HG03565 (cell line): Measurements from ENCODE around the gene CFAP99.

ENCODE experiments used
- ATAC-seq: cut with Tn5 transposase; IDR thresholded peaks from one replicate; pipeline ENCODE4 v1.9.1; 2021; ENCODE audit warnings: mild to moderate bottlenecking, moderate library complexity; ENCODE audit not compliant: unreplicated experiment

Gene CFAP99

DNA sequence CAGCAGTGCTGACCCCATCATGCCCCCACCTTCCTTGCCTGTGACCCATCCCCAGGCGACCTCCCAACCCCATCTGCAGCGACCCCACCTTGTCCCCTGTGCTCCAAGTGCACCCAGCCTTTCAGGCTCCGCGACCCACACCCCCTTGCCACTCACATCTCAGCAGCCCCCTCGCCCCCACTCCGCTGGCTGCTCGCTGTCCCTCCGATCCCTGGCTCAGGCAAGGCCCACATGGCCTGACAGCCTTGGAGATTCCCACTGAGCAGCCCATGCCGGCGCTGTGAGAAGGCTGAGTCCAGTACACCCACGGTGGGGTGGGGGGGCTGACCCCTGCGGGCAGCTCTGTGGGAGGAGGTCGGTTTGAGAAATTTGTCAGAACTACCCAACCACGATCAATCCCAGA, 9.4 kb upstream of the CFAP99 start:
- no peak for ATAC-seq

DNA sequence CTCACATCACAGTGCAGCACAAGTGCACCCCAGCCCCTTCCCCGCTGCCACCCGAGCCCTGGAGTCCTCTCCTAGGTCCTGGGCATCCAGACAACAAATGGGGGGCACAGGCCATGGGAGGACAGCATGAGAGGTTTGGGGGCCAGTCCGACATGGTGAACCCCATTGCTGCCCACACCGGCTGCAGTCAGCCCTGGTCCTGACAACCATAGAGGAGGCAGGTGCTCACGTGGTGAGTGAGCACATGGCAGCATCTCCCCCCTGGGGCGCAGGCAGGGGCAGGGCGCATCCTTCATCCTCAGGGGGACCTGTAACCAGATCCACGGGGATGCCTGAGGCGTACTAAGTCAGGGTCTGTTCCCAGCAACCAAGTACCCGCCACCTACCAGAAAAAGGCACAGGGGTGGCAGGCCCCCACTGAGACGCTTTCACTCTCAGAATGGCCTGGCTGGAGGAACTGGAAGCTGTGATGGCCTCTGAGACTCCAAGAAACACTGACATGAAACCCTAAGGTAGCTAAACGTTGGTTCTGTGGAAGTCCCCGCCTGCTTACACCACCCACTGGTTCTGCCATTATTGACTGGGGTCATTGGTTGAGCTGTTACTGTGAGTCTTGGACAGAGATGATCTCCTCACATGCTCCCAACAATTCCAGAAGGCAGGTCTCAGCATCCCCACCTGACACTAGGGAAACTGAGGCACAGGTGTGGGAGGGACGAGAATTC, 6.8 kb upstream of the CFAP99 start:
- ATAC-seq = no peak

DNA sequence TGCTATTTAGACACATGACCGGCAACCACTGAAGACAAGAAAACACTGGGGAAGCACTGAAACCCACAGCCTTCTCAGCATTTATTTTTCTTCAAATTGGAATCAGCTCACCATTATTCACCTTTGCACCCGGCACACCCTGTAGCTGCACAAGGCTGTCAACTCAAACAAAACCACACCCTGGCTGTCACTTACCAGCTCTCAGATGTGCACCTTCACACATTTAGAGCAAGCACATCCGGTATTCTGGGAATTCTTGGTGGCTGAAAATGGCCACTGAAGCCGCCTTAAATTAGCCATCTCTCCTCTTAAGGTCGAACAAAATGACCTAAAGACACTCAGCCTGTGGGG, 6.2 kb upstream of the CFAP99 start:
- peak; percentile 8 for ATAC-seq

DNA sequence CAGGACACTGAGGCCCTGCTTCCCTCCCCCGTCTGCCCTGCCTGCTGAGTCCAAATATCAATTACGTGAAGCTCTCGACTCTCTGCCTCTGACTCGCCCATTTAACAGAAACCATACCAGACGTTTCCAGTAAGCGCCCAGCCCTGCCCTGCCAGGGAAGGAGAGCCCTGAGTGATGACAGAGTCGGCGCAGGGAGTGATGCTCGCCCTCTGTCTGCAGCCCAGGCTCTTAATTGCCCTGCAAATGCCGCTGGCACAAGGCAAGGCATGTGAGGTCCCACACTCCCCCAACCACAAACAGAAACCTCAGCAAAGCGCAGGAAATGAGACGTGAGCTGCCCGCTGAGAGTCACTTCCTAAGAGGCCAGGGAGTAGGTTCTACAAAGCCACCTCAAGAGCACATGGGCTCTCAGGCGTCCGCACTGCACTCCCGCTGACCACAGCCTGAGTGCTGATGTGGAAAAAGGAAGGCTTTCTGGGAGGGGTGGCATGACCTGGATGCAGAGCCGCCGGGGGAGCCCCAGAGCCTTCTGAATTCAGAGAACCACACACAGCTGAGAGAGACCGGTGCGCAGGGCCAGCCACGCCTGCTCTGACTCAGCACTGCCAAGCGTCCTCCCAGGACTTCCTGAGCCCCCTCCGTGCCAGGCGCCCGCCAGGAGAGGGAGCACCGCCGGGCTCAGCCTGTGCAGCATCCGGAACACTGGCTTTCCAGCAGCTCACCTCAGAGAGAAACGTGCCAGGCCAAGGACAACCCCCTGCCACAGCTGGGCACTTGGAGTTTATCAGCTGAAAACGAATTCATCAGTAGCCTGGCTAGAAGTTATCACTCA, 5.7 kb upstream of the CFAP99 start:
- ATAC-seq = peak; percentile 35

DNA sequence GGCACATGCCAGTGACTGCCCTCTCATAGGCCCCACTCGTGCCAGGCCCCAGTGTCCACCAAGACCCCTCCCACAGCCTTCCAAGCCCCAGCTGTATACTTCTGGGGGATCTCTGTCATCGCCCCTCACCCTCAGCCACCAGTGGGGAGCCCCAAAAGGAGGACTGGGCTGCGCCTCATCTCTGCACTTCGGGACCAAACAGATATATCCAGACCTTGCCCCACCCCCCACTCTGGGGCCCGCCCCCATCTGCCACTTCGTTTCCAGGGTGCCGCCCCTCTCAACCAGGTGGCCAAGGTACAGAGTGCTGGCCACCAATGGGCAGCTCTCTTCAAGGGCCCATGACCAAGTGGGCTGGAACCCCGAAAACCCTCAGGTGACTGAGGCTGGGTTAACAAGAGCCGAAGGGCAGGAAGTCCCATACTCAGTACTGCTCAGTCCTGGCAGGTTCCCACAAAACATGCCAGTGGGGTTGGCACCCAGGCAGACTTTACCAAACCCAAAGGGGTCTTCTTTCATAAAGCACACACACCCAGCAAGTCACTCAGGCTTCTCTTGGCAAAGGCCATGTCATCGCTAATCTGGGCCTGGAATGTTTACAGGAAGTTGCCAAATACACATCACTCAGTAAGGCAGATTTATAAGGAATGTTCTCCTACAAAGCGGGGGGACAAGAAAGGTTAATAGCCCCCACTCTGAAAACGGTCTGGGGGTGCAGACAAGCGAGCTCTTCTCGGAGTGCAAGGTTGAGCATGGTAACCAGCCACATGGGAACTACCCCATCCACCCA, 4.7 kb upstream of the CFAP99 start:
- no peak for ATAC-seq

DNA sequence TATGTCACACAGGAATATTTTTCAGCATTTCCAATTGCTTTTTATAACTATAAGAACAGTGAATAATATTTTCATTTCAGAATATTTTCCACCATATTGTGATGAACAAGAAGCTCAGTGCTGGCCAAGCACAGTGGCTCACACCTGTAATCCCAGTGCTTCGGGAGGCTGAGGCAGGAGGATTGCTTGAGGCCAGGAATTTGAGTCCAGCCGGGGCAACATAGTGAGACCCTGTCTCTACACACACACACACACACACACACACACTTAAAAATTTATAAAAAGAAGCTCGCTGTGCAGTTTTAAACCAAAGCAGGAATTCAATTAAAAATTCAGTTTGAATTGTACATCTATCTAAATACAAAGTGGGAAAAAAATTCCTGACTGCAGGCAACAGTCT, 3.5 kb upstream of the CFAP99 start:
- ATAC-seq = no peak

DNA sequence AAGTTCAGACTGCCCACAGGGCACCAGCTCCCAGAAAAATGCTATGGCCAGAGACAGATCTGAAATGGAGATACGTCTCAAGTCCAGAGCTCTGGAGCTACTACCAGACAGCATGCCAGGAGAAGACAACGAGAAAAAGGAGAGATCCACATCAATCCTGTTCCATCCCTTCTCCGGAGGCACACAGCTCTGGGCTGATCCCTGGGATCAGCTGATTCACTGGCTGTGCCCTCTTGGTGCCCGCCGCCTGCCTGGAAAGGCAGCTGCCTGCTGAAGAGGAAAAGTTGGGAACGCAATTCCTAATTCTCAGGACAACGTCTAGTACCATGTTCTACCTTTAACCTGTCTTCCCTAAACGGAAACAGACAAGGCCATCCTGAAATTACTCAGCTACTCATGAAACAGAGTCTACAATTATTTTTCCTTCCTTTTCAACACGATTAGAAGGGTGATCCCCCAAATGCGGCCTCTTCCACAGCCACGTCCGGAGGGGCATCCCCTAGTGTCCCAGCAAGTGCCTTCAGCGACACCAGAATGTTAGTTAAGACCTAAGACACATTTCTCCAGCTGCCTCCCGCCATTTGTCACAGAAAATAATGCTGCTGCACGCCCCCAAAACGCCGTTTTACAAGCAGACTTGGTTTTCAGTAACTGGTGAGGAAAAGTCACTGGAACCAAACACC, 2.7 kb upstream of the CFAP99 start:
- no peak for ATAC-seq

DNA sequence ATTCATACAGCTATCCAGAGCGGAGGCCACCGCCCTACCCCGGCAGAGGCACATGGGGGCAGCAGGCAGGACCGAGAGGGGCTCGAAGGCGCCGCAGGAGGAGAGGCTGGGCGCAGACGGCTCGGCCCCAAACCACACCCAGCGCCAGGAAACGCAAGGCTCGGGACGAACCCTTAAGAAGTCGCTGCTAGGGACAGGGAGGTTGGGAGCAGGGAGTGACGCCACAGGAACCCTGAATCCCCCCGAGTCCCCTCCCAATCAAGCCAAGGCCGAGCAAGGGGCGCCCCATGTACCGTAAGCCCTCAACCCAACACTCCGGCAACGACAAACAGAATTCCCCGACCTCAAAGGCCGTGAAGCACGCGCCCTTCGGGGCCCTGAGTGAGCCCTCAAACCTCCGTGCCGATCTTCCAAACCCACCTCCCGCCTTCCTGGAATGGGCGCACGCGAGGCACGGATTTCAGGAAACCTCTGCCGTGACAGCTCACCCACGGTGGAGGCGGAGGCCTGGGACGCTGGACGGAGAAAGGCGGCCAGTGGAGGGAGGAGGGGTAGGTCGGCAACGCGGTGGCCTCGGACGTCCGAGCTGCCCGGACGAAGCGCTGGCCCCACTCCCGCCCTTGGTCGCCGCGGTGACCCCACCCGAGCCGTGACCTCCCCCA, 2.1 kb upstream of the CFAP99 start:
- ATAC-seq = no peak

DNA sequence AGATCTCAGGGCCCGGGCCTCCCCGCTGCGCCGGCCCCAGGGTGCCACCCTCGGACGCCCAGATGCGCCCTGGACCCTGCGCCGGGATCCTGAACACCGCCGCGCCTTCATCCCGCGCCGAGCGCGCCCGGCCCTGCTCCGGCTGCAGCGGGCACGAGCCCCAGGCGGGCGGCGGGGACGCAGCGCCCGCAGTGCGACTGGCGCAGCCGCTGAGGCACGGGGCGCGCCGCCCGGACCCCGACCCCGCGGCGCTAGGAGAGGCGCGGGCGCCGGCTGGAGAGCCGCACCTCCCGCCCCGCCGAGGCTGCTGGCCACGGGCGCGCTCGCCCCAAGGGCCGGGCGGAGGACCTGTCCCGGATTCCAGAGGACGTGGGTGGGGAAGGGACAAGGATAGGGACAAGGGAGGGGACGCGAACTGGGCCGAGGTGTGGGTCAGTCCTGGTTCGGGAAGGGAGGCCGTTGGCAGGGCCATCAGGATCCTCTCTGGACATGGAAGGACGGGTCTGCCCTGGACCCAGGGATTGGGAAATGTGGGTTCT, 1.5 kb upstream of the CFAP99 start:
- ATAC-seq = no peak

DNA sequence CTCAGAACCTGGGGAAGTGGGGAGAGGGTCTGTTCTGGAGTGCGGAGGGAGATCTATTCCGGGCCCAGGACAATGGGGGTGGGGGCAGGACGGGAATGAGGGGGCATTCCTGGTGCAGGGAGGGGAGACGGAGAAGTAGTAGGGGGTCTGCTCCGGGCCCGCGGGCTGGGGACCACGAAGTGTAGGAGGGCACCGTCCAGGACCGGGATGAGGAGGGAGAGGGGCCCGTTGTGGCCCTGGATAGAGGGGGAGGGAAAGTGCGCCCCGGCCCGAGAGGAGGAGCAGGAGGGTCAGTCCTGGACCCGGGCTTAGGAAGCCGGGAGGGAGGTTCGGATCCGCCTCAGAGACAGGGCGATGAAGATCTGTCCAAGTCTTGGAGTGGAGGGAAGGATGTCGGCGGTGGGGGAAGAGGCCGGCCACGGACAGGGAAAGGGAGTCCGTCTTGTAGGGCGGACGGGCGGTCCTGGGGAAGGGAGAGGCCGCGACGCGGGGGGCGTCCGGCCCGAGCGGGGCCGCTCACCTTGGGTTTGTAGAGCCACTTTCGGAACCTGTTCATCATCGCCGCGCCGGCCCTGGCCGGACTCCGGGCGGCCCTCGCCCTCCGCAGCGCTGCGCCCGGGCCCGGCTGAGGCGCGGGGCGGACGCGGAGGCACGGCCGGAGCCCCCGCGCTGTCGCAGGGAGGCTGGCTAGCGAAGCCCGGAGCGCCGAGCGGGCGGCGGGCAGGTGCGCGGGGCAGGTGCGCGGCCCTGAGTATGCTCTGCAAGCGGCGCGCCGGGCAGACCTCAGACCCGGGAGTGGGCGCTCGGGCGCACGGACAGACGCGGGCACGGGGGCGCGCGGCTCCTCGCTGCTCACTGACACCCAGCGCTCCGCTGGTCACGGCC, 748 bp upstream of the CFAP99 start, which contains the start of gene ZFYVE28:
ZFYVE28 (minus strand) TSS at position 881 of the 885 bp plus-strand sequence; CDS start at position 559, 322 bp downstream.
- ATAC-seq = no peak

DNA sequence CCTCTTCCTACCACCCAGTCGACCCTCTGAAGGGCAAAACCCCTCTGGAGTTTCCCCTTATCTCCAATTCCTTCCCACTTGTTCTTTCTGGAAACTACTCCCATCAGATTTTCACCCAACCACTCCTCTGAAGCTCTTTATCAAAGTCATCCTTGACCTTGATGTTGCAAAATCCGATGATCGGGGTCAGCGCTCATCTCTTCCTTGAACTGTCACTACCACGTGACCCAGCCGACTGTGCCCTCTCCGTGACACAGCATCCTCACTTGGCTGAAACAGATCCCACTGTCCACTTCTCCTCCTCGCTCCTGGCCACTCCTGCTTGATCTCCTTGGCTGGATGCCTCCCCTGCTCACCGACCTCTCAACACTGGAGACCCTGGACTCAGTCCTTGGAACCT, 1.1 kb downstream of the CFAP99 start:
- ATAC-seq = no peak

DNA sequence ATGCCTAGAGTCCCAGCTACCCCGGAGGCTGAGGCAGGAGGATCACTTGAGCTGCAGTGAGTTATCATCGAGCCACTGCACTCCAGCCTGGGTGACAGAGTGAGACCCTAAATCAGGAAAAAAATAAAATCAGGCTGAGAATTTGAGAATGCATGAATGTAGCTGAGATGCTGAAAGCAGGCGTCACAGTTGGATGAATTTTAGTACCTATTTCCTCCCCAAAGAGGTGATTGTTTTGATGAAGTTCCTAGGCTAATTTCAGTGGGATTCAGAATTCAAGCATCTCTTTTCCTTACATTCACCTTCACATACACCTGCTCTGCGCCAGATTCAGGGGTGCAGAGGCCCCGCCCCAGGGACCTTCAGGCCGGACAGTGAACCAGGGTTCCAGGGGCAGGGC, 3.2 kb downstream of the CFAP99 start:
- no peak for ATAC-seq

DNA sequence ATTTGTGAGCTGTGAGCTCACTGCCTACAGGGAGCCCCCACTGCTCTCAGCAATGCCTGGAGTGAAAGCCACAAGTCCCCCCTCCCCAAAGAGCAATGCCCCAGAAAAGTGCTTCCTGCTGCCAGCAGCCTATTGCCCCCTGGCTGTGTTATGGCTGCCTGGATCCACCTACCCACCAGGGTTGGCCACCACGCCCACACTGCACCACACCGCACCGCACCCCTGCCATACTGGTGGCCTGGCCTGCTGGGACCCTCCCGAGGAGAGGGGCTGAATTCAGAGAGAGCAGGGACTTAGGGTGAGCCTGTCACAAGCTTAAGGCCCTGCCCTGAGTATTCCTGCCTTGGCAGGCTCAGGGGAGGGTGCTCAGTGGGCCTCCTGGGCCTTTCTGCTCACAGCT, 4.3 kb downstream of the CFAP99 start:
- no peak for ATAC-seq

DNA sequence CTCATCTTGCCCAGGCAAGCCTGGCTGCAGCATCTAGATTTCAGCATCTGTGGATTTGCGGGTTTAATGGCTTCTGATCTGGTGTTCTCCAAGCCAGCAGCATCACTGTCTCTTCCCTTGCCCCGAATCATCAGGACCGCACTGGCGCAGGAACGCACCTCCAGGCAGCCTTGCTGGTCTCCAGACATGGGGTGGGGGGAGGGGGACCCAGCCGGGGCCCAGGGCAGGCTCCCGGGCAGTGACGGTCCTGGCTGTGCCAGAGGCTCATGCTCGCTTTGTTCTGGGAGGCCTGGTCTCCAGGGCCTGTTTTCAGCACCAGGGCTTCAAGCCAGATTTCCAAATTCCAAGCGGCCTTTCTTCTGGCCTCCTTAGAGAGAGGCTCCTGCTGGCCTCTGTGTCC, 4.9 kb downstream of the CFAP99 start:
- no peak for ATAC-seq

DNA sequence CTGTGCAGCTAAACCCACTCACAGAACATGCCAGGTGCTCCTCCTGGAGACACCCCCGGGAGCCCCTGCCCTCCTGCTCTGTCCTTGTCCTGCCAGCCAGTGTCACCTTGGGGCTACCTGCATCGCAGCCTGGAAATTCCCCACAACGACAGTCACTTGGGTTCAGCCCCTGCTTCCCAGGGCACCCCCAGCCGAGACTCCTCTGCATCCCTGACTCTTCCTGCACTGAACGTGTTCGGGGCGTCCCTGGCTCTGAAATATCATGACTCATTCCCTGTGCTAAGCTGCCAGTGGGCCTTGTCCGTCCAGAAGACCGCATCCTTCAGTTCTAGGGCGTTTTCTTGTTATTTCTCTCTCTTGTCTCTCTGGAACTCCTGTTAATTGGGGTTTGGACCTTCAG, 5.8 kb downstream of the CFAP99 start:
- ATAC-seq = no peak

DNA sequence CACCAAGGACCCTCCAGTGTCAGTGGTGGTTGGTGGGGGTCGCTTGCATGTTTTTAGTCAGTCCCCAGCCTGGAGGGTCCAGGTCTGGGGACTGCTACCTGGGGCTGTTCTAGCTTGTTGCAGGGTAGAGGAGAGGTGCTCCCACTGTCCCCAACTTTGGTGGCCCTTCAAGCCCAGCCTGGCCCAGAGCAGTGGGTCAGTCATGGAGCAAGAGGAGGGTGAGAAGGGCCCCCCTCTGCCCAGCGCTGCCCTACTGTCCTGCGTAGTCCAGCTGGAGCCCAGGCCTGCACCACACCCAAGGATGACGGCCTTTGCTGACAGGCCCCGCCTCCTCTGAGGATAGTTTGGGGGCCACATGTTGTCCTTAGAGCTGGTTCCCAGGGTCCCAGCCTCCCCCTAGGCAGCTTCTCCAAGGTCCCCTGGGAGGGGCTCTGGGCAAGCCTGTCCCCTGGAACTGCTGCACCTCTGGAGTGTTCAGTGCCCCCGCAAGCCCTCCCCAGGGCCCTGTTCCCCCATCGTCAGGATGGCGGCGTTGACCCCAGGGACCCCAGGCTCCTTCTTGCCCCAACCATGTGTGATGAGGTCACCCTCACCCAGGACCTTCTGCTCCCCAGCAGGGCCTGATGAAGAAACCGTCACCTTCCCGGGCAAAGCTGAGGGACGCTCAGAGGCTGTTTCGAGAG, 6.8 kb downstream of the CFAP99 start:
- ATAC-seq = no peak

DNA sequence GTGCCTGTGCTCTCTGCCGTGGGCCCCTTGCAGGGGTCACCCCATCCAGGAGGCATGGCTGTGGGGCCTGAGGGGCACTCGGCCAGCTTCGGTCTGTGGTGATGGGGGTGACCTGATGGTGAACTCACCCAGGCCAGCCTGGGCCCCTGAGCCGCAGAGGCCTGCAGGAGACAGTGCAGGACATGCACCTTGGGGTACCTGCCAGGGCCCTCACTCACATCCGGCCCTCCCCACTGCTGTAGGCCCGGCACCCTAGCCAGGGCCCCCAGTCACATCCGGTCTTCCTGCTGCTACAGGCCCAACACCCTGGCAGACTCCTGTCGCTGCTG, 7.3 kb downstream of the CFAP99 start:
- no peak for ATAC-seq

DNA sequence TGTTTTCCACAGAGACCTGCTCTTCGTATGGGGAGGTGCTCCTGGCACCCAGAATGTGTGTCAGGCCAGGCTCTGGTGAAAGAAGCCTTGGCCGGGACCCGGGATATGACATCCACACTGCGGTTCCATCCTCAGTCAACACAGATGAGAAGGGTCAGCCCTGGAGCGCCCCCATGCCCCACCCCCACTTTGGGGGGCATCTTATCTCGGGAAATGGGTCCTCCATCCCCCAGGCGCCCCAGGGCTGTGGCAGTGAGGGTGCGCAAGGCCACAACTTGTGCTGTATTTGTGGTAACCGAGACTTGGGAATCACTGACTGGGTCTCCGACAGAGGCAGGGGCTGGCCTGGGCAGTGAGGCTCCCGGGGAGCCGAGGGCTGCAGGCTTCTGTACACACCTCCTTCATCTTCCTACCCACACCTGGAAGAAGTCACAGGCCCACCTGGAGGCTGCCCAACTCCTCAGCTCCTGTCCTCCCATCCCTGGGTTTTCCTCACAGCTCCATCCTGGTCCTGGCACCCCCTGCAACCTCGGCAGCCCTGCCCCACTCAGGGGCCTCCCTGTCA, 8.0 kb downstream of the CFAP99 start:
- ATAC-seq = no peak
